Effector CD4-positive, alpha-beta T cell (primary cell): Measurements from ENCODE around the gene XRCC3.

Experiments
- DNase-seq: peaks from one replicate; pipeline ENCODE4 v3.0.0-alpha.2; 2020

XRCC3 gene

DNA sequence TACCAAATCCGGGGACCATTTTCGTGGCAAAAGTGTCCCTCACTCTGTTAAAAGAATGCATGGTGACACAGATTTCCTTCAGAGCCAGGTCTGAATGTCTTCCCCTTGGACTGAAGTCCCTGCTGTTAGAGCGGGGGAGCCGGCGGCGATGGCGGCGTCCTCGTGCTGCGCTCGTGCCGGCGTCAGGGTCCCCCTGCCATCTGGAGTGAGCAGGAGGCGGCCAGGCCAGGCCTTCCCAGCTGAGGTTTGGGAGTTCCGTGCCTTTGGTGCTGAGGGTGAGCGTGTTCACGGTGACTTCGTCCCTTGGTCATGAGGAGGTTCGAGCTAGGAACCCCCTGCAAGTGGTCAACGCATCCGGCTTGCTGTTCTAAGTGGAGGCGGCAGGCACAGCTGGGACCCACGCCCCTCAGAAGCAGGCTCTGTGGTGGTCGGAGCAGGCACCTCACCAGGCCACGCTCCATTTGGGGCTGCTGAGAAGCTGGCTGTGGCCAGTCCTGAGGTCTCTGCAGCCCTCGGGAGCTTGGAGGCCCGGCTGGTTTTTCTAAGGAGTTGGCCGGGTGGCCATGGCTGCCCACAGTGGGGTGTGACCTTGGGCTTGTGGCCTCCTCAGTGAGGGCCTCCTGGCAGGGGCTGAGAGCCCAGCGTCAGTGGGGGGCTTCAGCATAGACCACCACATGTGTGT, 9.9 kb upstream of the XRCC3 start:
- DNase-seq, result no peak

DNA sequence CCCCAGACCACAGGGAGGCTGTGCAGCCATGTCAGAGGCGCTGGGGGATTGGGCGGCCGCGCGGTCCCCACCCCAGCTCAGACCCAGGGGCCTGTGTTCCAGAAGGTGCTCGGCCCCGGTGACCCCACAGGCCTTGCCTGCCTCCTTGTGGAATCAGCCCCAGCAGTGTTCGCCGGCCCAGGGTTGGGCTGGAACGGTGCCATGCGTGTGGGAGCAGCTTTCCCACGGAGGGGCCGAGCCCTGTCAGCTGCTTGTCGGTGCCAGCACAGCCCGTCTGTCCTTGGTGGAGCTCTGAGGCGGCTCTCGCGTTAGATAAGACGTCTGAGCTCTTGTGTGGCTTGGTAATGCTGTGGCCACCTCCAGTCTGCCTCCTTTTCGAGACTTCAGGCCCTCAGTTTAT, 8.9 kb upstream of the XRCC3 start:
- DNase-seq, result no peak

DNA sequence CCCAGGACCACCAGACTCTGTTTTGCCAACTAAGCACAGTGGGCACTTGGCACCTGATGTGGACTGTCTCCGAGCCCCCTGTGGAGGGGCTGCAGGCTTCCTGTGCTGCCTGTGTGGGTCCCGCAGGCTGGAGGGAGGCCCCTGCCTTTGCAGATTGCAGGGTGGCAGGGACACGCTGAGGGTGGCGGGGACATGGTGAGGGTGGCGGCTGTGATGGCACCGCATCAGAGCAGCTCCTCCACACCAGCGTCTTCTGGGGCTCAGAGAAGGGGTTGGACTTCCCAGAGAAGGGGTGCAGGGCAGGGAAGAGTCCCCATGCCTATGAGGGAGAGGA, 8.5 kb upstream of the XRCC3 start:
- DNase-seq, result no peak

DNA sequence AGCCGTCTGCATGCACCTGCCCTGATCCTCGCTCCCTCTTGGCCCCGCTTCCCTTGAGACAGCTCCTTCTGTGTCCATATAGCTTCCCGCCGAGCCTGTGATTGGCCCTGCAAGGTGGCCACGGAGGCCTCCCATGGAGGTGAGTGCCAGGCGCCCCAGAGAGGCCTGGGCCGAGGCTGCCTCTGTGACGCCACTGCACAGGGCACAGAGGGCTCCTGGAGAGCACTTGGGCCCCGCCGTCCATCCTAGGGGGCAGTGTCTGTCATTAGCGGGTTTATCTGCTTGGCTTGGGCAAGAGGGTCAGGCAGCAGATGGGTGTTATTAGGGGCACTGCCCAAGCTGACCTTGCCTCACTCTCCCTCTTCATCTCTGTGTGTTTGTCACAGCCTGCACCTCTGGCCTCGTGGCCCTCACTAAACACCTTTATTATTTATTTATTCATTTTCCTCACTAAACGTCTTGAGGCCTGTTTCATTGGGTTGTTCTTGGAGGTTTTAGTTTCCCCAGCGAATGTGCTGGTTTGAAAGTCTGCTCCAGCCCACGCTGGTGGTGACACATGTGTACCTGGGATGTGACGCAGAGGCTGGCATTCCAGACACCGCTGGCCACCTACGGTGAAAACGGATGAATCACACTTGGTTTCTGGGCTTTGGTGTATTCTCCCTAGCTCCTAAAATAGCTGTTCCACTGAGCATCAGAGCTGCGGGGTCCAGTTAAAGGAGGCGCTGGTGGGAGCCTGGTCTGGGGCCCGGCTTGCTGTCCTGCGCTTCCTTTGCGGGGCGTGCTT, 6.3 kb upstream of the XRCC3 start:
- no peak for DNase-seq

DNA sequence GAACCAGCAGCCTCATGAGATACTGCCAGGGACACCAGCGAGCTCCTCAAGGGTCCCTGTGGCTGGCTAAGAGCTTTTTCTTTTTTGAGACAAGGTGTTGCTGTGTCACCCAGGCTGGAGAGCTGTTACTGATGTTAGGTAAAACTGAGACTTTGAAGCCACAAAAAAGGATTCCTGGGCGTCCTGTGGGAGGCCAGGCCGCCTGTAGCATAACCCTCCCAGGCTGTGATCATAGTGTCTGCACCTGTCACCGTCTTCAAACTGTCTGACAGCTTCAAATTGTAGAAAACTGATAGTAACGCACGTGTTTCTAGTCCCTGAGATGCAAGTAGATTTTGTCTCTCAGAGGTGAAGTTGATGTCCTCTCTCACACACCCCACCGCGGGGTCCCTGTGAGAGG, 4.5 kb upstream of the XRCC3 start:
- no peak for DNase-seq

DNA sequence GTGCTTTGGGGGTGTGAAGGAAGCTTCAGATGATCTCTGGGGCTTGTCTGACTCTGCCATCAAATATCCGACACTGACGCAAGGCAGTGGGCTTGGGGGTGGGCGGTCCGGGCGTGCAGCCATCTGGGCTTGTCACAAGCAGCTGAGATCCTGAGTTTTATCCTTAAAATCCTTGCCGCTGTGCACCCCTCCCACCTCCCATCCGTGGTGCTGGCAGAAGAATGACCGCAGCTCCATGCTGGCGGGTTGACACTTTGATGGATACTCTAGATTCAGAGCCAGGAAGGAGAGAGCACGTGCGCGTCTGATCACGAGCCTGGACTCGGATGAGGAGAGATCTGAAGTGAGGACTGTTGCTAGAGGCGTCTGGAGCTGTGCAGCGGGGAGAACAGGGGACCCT, 3.3 kb upstream of the XRCC3 start:
- DNase-seq, result no peak

DNA sequence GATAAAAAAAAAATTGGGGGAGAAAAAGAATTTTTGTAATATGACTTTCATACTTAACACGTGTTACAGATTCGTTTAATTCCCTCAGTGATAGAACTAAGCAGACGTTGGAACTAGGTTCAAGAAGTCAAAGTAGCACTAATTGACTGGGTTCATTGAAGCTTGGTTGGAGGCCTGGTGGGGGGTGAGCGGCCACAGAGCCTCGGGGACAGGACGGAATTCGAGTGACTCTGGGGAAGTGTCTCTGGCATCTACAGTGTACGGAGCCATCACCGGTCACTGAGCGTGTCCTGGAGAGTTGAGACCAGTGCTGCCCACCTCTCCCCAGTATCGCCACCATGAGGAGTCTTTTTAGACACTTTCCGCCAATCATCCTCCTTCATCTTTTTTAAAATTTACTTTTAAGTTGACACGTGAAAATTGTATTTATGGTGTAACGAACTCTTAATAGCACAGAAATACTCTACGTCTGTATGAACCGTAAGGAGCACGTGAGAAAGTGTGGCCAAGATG, 1.7 kb upstream of the XRCC3 start:
- DNase-seq, result no peak

DNA sequence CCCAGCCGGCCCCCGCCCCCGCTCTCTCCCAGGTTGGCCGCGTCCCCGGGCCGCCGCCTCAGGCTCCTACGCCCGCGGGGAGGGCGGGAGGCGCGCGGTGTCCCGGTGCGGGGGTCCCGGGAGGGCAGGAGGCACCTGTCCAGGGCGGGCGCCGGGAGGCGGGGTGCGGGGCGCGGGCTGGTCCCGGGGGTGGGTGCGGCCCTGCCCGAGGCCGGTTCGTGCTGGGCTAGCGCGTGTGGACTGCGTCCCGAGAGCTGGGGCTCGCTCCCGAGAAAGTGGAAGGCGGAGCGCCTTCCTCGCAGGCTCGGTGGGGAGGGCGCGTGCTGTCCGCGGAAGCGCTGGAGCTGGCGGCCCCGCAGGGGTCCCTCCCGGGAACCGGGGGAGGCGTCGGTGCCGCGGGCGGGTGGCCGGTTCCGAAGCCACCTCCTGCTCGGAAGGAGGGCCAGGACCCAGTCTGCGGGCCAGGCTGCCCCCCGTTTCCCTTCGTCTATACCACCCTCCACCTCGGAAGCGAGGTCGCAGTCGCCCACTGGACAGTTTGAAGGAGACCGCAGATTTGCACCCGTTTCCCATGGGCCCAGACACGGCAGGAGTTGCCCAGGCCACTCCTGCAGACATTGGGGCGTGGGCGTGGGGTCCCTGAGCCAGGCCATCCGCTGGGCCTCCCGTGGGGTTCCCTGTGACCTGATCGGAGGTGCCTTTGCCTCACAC, 995 bp upstream of the XRCC3 start:
- DNase-seq, result no peak

DNA sequence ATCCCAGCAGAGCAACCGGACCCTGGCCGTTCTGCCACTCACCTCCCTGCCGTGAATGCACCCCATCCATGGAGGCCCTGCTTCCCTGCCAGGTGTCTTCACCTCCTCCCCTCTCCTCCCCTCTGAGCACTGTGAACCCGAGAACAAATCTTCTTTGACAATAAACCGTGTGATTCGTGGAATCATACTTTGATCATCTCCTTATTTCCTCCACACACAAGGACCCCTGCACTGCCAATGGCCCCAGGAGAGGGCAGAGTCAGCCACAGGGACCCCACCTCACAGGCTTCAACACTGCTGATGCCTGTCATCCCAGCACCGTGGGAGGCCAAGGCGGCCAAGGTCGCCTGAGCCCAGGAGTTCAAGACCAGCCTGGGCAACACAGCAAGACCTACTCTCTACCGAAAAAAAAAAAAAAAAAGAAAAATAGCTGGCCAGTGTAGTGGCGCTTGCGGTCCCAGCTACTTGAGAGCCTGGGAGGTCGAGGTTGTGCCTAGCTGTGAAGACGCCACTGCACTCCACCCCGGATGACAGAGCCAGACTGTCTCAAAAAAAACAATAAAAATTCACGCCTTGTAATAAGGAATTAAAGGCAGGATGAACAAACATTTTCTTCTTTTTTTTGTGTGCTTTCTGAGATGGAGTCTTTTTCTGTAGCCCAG, 1.1 kb downstream of the XRCC3 start:
- DNase-seq, result no peak

DNA sequence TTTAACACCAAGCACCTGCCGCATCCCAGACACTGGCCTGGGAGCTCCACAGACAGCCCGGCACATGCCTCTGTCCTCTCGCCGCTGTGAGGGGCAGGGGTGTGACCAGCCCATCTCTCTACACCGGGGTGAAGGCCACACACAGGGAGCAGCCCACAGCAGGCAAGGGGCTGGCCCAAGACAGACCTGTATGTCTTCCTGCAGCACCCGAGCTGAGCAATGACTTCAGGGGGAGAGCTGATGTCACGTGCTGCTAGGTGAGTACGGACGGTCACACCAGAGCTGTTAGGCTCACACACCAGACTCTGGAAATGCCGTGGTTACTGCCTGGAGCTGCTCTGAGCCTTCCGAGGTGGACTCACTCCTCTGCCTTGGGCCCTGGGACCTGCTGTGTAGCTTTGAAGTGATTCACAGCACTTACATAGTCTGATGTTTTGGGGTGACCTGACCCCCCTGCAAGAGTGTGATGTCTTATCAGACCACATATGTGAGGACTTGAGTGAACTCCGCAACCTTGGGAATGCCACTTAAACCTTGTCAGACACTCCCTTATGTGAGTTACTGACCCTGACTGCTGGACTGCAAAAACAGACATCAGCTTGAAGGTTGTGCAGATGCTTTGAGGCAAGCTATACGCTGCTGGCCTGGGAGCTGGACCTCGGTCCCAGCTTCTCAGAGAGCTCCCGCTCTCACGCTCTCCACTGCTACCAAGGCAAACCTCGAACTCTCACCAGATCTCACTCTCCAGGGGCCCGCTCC, 1.8 kb downstream of the XRCC3 start:
- DNase-seq, result no peak

DNA sequence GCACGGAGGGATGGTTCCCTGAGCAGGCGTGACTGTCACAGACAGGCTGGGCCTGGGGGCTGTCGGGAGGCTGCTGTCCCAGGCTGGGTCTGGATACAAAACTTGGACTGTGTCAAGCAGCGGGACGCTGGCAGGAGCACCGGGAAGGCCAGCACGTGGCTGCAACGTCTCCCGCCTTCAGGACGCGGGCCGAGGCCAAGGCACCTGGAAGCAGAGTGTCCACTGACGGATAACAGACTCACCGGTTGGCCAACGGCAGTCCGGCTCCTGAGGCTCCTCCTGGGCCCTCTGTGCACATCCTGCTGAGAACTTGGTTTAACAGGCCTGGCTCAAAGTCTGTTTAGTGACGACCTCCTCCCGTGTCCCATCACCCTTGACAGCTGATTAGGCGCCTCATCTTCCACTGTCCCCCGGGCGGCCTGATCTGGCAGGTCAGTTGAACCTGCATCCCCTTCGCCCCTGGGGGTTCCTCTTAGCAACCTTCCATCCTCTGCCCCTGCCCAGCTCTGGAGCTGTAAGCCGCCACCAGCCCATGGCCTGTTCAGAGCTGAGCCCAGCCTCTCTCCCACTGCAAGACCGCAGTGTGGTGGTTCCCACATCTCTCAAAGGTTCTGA, 2.5 kb downstream of the XRCC3 start:
- no peak for DNase-seq

DNA sequence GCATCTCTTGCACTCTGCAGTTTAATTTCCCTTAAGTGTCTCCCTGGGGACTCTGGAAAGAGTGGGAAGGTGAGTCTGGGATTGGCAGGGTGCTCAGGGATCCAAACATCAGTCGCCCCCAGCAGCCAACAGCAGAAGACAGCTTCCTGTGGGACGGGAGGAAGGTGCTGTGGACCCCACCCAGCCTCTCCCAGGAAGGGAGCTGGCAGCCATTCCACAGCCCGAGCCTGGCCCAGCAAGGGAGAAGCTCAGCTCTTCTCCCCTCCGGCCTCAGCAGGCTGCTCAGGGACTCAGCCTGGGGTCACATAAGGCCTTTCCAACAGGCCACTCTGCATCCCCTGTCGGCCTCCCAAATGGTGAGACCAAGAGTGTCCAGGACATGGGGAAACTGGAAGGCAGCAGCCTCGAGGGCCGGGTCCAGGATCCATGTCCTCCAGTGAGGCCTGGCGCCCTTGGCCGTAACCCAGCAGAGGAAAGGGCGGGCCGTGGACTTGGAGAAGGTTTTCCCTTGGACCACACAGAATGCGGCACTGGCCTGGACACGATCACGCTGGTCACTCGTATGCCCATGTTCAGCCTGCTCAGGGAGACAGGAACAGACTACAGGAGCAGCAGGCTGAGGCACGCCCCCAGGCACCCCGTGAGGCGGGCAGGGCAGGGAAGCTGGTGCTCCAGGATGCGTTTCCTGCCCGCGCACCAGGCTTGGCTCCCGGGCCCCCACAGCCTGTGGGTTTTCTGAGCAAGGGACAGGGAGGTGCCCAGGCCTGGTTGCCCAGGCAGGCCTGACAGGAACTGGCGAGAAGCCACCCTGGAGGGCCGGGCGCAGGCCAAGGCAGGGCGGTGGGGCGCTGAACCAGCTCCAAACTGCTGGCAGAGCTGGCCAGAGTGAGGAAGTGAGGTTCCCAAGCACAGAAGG, 3.5 kb downstream of the XRCC3 start:
- no peak for DNase-seq

DNA sequence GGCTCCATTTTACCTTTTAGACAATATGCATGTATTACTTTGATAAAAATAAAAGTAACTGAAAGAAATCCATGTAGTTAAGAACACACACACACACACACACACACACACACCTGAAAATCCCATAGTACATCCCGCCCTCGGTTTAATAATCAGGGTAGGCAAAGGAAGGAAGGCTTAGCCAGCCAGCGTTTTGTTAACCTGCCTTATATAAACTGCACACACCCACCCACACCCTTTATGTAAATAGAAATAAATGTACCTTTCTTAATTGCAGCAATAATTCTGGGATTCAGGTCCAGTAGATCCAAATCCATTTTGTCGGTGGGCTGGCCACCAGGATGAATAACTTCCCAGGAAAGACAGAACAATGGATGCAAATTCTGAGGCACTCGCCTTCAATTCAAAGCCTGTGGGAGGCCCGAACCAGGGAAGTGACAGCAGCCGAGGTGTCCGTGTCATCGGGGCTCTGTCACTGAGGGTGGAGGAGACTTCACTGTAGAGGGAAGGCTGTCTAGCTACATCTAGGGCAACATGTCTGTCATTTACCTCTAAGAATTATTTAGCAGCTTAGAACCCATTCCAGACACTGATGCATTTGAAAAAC, 4.4 kb downstream of the XRCC3 start:
- no peak for DNase-seq

DNA sequence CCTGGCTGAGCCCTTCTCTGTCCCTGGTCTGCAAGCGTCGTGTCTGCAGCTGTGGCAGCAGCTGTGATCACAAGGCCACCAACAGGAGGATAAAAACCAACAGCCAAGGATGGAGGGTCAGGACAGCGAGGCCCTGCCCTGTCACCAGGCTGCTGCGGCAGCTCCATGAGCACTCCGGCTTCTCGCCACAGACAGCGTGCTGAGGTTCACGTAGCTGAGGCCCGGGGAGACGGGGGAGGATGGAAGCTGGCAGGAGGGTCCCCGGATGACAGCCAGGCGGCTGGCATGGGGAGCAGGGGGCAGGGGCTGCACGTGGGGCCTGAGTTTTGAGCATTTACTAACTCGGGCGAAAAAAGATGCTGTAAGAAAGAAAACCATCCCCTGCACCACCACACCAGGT, 5.4 kb downstream of the XRCC3 start:
- no peak for DNase-seq

DNA sequence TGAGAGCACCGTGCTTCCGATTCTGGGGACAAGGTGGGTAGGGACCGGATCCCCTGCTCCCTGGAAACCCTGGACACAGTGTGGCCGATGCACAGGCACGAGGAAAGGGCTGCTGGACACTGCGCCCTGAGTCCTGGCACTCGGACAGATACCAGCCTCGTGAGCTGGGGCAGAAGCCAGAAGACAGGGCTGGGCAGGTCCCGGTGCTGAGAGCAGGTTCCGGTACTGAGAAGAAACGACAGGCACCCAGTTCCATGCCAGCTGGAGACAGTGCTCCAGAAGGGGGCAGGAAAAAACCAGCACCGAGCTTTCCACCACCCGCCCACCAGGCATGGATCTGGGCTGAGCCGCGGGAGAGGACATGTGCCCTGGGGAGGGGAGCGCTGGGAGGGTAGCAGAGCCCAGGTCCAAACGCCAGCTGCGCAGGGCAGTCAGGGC, 6.5 kb downstream of the XRCC3 start:
- no peak for DNase-seq

DNA sequence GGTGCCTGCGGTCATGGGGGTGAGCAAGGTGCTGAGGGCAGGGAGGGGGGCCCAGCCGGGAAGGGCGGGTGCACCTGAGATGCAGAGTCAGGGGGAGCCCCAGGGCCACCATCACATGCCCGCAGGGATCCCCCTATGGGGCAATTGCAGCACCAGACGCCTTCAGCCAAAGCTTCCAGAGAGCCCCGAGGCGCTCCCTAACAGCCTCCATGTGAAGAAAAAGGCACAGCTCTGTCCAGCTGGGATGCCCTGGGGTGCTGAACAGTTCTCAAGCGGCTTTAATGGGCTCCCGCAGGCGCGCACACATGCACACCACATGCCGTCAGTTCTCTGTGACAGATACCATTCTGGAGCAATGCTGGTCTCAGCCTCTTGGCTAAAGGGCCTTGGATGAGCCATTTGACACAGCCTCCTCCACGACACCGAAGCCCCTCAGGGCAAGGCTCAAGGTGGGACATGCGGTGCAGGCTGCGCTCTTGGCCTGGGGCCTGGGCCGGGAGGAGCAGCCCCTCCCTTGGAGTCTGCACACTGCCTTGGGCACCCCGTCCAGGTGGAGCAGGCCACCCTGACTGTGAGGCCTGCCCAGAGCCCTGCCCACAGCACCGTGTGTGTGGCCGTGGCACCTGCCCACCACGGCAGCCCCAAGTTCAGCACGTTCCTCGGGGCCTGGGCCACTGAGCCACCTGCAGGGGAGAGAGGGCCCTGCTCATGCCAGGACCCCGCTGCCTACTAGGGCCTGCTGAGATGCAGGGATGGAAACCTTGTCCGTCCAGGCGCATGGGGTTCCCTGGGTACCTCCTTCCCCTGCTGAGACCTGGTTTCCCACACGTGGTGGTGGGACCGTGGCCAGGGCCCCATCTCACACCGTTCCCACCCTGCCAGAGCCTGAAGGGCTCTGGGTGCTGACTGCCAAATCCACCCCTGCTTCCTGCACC, 7.7 kb downstream of the XRCC3 start:
- no peak for DNase-seq

DNA sequence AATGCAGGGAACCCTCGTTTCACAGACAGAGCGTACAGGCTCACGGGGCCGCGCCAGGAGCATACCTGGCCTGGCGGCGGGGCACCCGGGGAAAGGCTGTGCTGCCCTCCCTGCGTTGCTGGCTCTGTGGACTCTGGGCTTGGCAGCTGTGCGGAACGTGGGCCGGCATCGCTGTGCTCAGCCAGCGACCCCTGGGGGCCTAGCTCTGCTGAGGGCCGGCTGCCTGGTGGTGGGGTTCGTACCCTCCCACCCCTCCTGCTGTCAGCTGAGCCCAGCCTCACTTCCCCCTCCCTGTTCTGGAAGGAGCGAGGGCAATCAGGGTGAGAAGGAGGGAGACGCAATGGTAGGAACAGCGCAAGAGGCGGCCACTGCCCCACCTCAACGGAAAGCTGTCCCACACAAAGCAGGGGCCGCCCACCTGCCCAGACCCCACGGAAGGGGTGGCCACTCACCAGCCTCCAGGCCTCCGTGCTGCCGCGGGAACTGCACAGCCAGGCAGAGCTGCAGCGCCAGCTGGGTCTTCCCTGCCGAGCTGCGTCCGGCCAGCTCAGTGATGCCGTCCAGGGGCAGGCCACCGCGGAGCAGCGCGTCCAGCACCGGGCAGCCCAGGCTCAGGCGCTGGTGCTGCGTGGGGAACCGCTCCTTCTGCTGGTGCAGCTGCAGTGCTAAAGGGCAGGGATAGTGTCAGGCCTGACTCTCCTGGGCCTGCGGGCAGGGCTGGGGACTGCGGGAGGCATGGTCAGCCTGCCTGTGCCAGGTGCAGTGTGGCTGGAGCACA, 8.5 kb downstream of the XRCC3 start:
- DNase-seq, result no peak

DNA sequence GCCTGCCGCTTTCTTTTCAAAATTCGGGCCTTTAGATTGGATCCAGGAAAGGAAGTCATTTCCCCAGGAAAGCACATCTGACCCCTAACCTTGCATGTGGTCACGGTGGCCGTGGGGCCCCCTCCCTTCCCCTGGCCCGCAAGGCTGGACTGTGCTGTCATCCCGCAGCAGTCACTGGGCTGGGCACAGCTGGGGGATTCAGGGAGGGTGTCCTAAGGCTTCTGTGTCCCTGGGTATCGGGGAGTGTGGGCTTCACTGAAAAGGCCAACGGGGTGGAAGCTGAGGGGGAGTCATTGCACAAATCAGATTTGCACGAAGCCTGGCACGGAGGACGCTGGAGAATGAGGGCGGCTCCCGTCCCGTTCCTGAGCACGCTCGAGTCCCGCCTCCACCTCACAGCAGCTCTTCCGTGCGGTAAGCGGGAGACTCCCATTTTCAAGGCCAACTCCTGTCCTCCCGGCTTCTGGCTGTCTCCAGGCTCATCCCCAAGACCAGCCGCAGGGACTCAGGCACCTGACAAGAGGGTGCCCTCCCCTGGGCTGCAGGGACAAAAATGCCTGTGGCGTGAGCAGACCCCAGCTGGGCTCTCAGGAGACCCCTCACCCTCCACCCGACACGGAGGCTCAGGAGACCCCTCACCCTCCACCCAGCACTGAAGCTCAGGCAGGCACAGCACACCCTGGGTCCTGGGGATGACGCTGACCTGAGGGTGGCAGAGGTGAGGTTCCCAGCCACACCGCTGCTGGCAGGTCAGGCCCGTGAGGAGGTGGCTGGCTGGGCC, 9.6 kb downstream of the XRCC3 start:
- DNase-seq, result no peak
